K562 (cell line): Measurements from ENCODE around the gene FPGS. TPM values are rescaled to one million over a fixed set of nuclear protein-coding genes. Genes with fewer than 3 reads are reported as not detected.

Experiments used
- CBFA2T3 ChIP-seq: fragments of 450-650 bp; IDR thresholded peaks from 2 replicates; pipeline ENCODE4 v1.6.1; 2017
- CEBPB ChIP-seq: fragments of 450-650 bp; IDR thresholded peaks from 2 replicates; pipeline ENCODE4 v1.6.1; 2016; ENCODE audit warnings: missing genetic modification characterization, missing compliant biosample characterization
- CHAMP1 ChIP-seq: fragments of 450-650 bp; IDR thresholded peaks from 2 replicates; pipeline ENCODE4 v1.6.1; 2016; ENCODE audit warnings: mild to moderate bottlenecking
- HMBOX1 ChIP-seq: sonication (generic); IDR thresholded peaks from 2 replicates; pipeline ENCODE4 v1.6.1; 2016
- MAZ ChIP-seq, 2 experiments: fragments of 450-650 bp in 1 of 2; sonication (generic) in 1 of 2; formaldehyde crosslinking; IDR thresholded peaks in 1 of 2; conservative IDR thresholded peaks in 1 of 2; 2 replicates each; pipeline versions ENCODE4 v1.4.0 to v1.5.0; 2020; ENCODE audit warnings: mild to moderate bottlenecking in 1 of 2, missing genetic modification reagents in 1 of 2
- MITF ChIP-seq: IDR thresholded peaks from 2 replicates; pipeline ENCODE4 v1.6.1; 2014; ENCODE audit warnings: antibody characterized with exemption
- PHB ChIP-seq: fragments of 250-450 bp; sonication (Bioruptor Pico); IDR thresholded peaks from 2 replicates; pipeline ENCODE4 v1.5.0; 2021
- PREB ChIP-seq: sonication (generic); formaldehyde crosslinking; IDR thresholded peaks from 2 replicates; pipeline ENCODE4 v1.8.1; 2023; ENCODE audit warnings: mild to moderate bottlenecking, missing genetic modification reagents
- RREB1 ChIP-seq: fragments of 250-450 bp; sonication (Bioruptor Pico); IDR thresholded peaks from 2 replicates; pipeline ENCODE4 v1.4.0; 2020
- SMAD3 ChIP-seq: fragments of 450-650 bp; formaldehyde crosslinking; conservative IDR thresholded peaks from 2 replicates; pipeline ENCODE4 v1.4.0; 2020; ENCODE audit warnings: mild to moderate bottlenecking
- TAF15 ChIP-seq: fragments of 200-400 bp; formaldehyde crosslinking; IDR thresholded peaks from 2 replicates; pipeline ENCODE4 v1.6.1; 2017; ENCODE audit warnings: mild to moderate bottlenecking, low read depth, low read length, moderate library complexity
- TRIM24 ChIP-seq, 2 experiments: fragments of 450-650 bp; IDR thresholded peaks; 2 replicates each; pipeline ENCODE4 v1.6.1; 2016
- ZBTB17 ChIP-seq: fragments of 450-650 bp; formaldehyde crosslinking; IDR thresholded peaks from 2 replicates; pipeline ENCODE4 v1.4.0; 2020; ENCODE audit warnings: mild to moderate bottlenecking
- ZFPM2 ChIP-seq: fragments of 250-450 bp; sonication (Bioruptor Pico); IDR thresholded peaks from 2 replicates; pipeline ENCODE4 v1.5.1; 2022; ENCODE audit warnings: mild to moderate bottlenecking
- ZNF253 ChIP-seq: fragments of 250-450 bp; sonication (Bioruptor Pico); conservative IDR thresholded peaks from 2 replicates; pipeline ENCODE4 v1.6.1; 2021; ENCODE audit warnings: mild to moderate bottlenecking
- ZNF77 ChIP-seq: fragments of 250-450 bp; sonication (Bioruptor Pico); IDR thresholded peaks from 2 replicates; pipeline ENCODE4 v1.5.0; 2020
- ZNF780A ChIP-seq: fragments of 250-450 bp; sonication (Bioruptor Pico); IDR thresholded peaks from 2 replicates; pipeline ENCODE4 v1.5.0; 2021; ENCODE audit warnings: mild to moderate bottlenecking
- polyA plus RNA-seq, 8 experiments: library from polyadenylated mRNA; depleted of rRNA in 4 of 8; stranded (reverse) in 5 of 8; unstranded in 3 of 8; fragments of >200 nt; fragmentation: Nextera tagmentation in 2 of 8; fragmentation: Illumina TruSeq in 1 of 8; extraction: Ambion mirVana in 2 of 8; extraction: Trizol in 1 of 8; gene quantifications; 2 replicates each; pipeline versions ENCODE4 v1.2.1 to v1.2.3, GENCODE V29; 2011 to 2014; ENCODE audit warnings: inconsistent platforms in 1 of 8, missing spikeins in 1 of 8
- total RNA-seq, 7 experiments: library from RNA; depleted of rRNA in 6 of 7; stranded (reverse); fragments of >200 nt in 6 of 7; fragmentation: Illumina TruSeq in 2 of 7; extraction: Trizol in 2 of 7; gene quantifications; 2 replicates each; pipeline versions ENCODE4 v1.2.1 to v1.2.3, GENCODE V29; 2011 to 2021; ENCODE audit warnings: low replicate concordance in 1 of 7

Gene FPGS
- total and polyA plus RNA-seq, 9 of the 15 experiments (the other 6 are each of a cell fraction or from before 2014, with no cell fraction given): 0.84 to 86.4 (median 59.2) TPM

GRCh38 chr9:127848756-127849504 is 46.2 kb downstream of the FPGS start (continued):
- no peak for TF ChIP-seq CEBPB (tag)
- no peak for TF ChIP-seq PREB (CRISPR knock-in tag)
- no peak for TF ChIP-seq ZFPM2 (CRISPR knock-in tag)
- no peak for TF ChIP-seq ZNF780A (CRISPR knock-in tag)
- TF ChIP-seq CBFA2T3: peak; percentile 34
- peak in 1 of 2 experiments; percentile 56; a peak in 3 of 4 replicates for TF ChIP-seq TRIM24 (IDR thresholded peaks at IDR 0.05)
- no peak for TF ChIP-seq SMAD3 (CRISPR knock-in tag)
- no peak for TF ChIP-seq RREB1
- TF ChIP-seq TAF15: no peak
- TF ChIP-seq HMBOX1: 0 out of 2 replicates have a peak, but pooled peaks have one; percentile 25
- no peak for TF ChIP-seq ZNF77 (CRISPR knock-in tag)
- no peak for TF ChIP-seq ZBTB17
- TF ChIP-seq CHAMP1: no peak
- 0 out of 2 replicates have a peak, but pooled peaks have one; percentile 45 for TF ChIP-seq MITF
- no peak for TF ChIP-seq MAZ (CRISPR knock-in tag; conservative IDR thresholded peaks at IDR 0.05 in 1 of 2, IDR thresholded peaks at IDR 0.05 in 1 of 2)
- TF ChIP-seq PHB (CRISPR knock-in tag): no peak
- TF ChIP-seq ZNF253: no peak
